HEK293 (cell line): ENCODE measurements around the gene SETD1B.
A peak's percentile ranks its signal among the peaks of the same experiment; 100 is the strongest.

Experiments used
- CTCF ChIA-PET: fragments of 350-600 bp; formaldehyde crosslinking; extraction: SDS; loops from one replicate; lab custom pipeline; 2021; ENCODE audit warnings: antibody characterized with exemption; lab: Yijun Ruan, JAX
- POLR2A ChIA-PET: fragments of 300-600 bp; formaldehyde crosslinking; extraction: SDS; loops from one replicate; lab custom pipeline; 2020; ENCODE audit warnings: antibody characterized with exemption, inconsistent platforms; lab: Yijun Ruan, JAX
- H3K27ac ChIP-seq: fragments of 200-500 bp; sonication (Bioruptor generic); 2 replicates; pipeline ENCODE4 v1.5.1; 2014; ENCODE audit warnings: low read depth, low read length, control low read depth, inconsistent platforms; ENCODE audit errors: extremely low read depth
- H3K36me3 ChIP-seq, 2 experiments: fragments of 200-500 bp in 1 of 2; sonication (Bioruptor generic) in 1 of 2; 1 replicate in 1 of 2; 2 replicates in 1 of 2; pipeline ENCODE4 v1.5.1; 2014 to 2017; ENCODE audit warnings: inconsistent platforms in 2 of 2, low read length in 2 of 2; ENCODE audit not compliant: control insufficient read depth in 2 of 2, insufficient read depth in 1 of 2
- H3K4me1 ChIP-seq: fragments of 200-500 bp; sonication (Bioruptor generic); 2 replicates; pipeline ENCODE4 v1.5.1; 2014; ENCODE audit warnings: mild to moderate bottlenecking, low read length, inconsistent platforms; ENCODE audit not compliant: control insufficient read depth, insufficient read depth
- H3K4me3 ChIP-seq: 2 replicates; pipeline ENCODE4 v1.5.1; 2011; ENCODE audit warnings: low read depth, mild to moderate bottlenecking, control low read depth, low read length, moderate library complexity
- H3K9me3 ChIP-seq: fragments of 200-500 bp; sonication (Bioruptor generic); 2 replicates; pipeline ENCODE4 v1.5.1; 2014; ENCODE audit warnings: low read depth, low read length, inconsistent platforms; ENCODE audit not compliant: control insufficient read depth, insufficient read depth
- BCL11A ChIP-seq: fragments of 450-650 bp; formaldehyde crosslinking; IDR thresholded peaks from 2 replicates; pipeline ENCODE4 v1.5.1; 2016; ENCODE audit warnings: low read depth, missing biosample characterization, missing genetic modification characterization
- GLIS1 ChIP-seq: fragments of 450-650 bp; formaldehyde crosslinking; IDR thresholded peaks from 2 replicates; pipeline ENCODE4 v1.5.1; 2016; ENCODE audit warnings: missing biosample characterization, missing genetic modification characterization
- KLF10 ChIP-seq: fragments of 450-650 bp; IDR thresholded peaks from 2 replicates; pipeline ENCODE4 v1.5.1; 2018; ENCODE audit warnings: missing biosample characterization, mild to moderate bottlenecking, missing genetic modification characterization
- KLF8 ChIP-seq: fragments of 450-650 bp; formaldehyde crosslinking; IDR thresholded peaks from 2 replicates; pipeline ENCODE4 v1.5.1; 2016; ENCODE audit warnings: missing biosample characterization, missing genetic modification characterization
- KLF9 ChIP-seq: fragments of 450-650 bp; formaldehyde crosslinking; IDR thresholded peaks from 2 replicates; pipeline ENCODE4 v1.5.1; 2016; ENCODE audit warnings: missing biosample characterization, missing genetic modification characterization, low read depth
- OVOL3 ChIP-seq: fragments of 450-650 bp; formaldehyde crosslinking; IDR thresholded peaks from 2 replicates; pipeline ENCODE4 v1.5.1; 2016; ENCODE audit warnings: missing biosample characterization, missing genetic modification characterization
- SETDB1 ChIP-seq: IDR thresholded peaks from one replicate; pipeline ENCODE4 v1.6.1; 2017; ENCODE audit warnings: mild to moderate bottlenecking, low read length, moderate library complexity, mixed read lengths; ENCODE audit not compliant: insufficient read length
- SP2 ChIP-seq: fragments of 450-650 bp; formaldehyde crosslinking; IDR thresholded peaks from 2 replicates; pipeline ENCODE4 v1.5.1; 2016; ENCODE audit warnings: missing biosample characterization, missing genetic modification characterization
- TCF7L2 ChIP-seq: IDR thresholded peaks from 2 replicates; pipeline ENCODE4 v1.6.1; 2011; ENCODE audit warnings: low read depth, mild to moderate bottlenecking, inconsistent platforms, low read length, moderate library complexity, borderline replicate concordance
- WT1 ChIP-seq: fragments of 450-650 bp; formaldehyde crosslinking; IDR thresholded peaks from 2 replicates; pipeline ENCODE4 v1.5.1; 2016; ENCODE audit warnings: missing biosample characterization, missing genetic modification characterization
- ZBTB17 ChIP-seq: fragments of 450-650 bp; formaldehyde crosslinking; IDR thresholded peaks from 2 replicates; pipeline ENCODE4 v1.5.1; 2016; ENCODE audit warnings: missing biosample characterization, missing genetic modification characterization
- ZBTB21 ChIP-seq: fragments of 450-650 bp; formaldehyde crosslinking; IDR thresholded peaks from 2 replicates; pipeline ENCODE4 v1.5.1; 2017; ENCODE audit warnings: missing biosample characterization, missing genetic modification characterization
- ZFHX2 ChIP-seq: fragments of 450-650 bp; formaldehyde crosslinking; conservative IDR thresholded peaks from 2 replicates; pipeline ENCODE4 v1.5.1; 2016; ENCODE audit warnings: missing biosample characterization, missing genetic modification characterization
- ZIC2 ChIP-seq: fragments of 450-650 bp; formaldehyde crosslinking; IDR thresholded peaks from 2 replicates; pipeline ENCODE4 v1.5.1; 2016; ENCODE audit warnings: missing biosample characterization, missing genetic modification characterization
- ZNF146 ChIP-seq: fragments of 450-650 bp; formaldehyde crosslinking; IDR thresholded peaks from 2 replicates; pipeline ENCODE4 v1.5.1; 2016; ENCODE audit warnings: missing biosample characterization, missing genetic modification characterization
- ZNF223 ChIP-seq: fragments of 450-650 bp; formaldehyde crosslinking; IDR thresholded peaks from 2 replicates; pipeline ENCODE4 v1.5.1; 2016; ENCODE audit warnings: missing biosample characterization, missing genetic modification characterization
- ZNF292 ChIP-seq: fragments of 450-650 bp; formaldehyde crosslinking; IDR thresholded peaks from 2 replicates; pipeline ENCODE4 v1.5.1; 2016; ENCODE audit warnings: low read depth, missing biosample characterization, missing genetic modification characterization, borderline replicate concordance
- ZNF311 ChIP-seq: fragments of 450-650 bp; formaldehyde crosslinking; IDR thresholded peaks from 2 replicates; pipeline ENCODE4 v1.5.1; 2017; ENCODE audit warnings: missing biosample characterization, missing genetic modification characterization, borderline replicate concordance
- ZNF324 ChIP-seq: fragments of 450-650 bp; formaldehyde crosslinking; IDR thresholded peaks from 2 replicates; pipeline ENCODE4 v1.5.1; 2016; ENCODE audit warnings: missing biosample characterization, missing genetic modification characterization
- ZNF335 ChIP-seq: fragments of 450-650 bp; formaldehyde crosslinking; conservative IDR thresholded peaks from 2 replicates; pipeline ENCODE4 v1.5.1; 2016; ENCODE audit warnings: missing biosample characterization, missing genetic modification characterization
- ZNF433 ChIP-seq: fragments of 450-650 bp; formaldehyde crosslinking; IDR thresholded peaks from 2 replicates; pipeline ENCODE4 v1.5.1; 2016; ENCODE audit warnings: missing biosample characterization, missing genetic modification characterization, low read depth
- ZNF521 ChIP-seq: fragments of 450-650 bp; formaldehyde crosslinking; IDR thresholded peaks from 2 replicates; pipeline ENCODE4 v1.5.1; 2017; ENCODE audit warnings: missing biosample characterization, mild to moderate bottlenecking, missing genetic modification characterization
- ZNF530 ChIP-seq: fragments of 450-650 bp; formaldehyde crosslinking; IDR thresholded peaks from 2 replicates; pipeline ENCODE4 v1.5.1; 2016; ENCODE audit warnings: low read depth, missing biosample characterization, missing genetic modification characterization
- ZNF561 ChIP-seq: fragments of 450-650 bp; IDR thresholded peaks from 2 replicates; pipeline ENCODE4 v1.5.1; 2018; ENCODE audit warnings: missing biosample characterization, missing genetic modification characterization, borderline replicate concordance
- ZNF610 ChIP-seq: fragments of 450-650 bp; formaldehyde crosslinking; IDR thresholded peaks from 2 replicates; pipeline ENCODE4 v1.5.1; 2016; ENCODE audit warnings: missing biosample characterization, missing genetic modification characterization, borderline replicate concordance
- ZNF654 ChIP-seq: fragments of 450-650 bp; formaldehyde crosslinking; IDR thresholded peaks from 2 replicates; pipeline ENCODE4 v1.5.1; 2016; ENCODE audit warnings: low read depth, missing biosample characterization, missing genetic modification characterization
- ZNF660 ChIP-seq: fragments of 450-650 bp; IDR thresholded peaks from 2 replicates; pipeline ENCODE4 v1.5.1; 2018; ENCODE audit warnings: missing biosample characterization, mild to moderate bottlenecking, missing genetic modification characterization
- ZNF747 ChIP-seq: fragments of 450-650 bp; formaldehyde crosslinking; IDR thresholded peaks from 2 replicates; pipeline ENCODE4 v1.5.1; 2016; ENCODE audit warnings: missing biosample characterization, missing genetic modification characterization
- TF ChIP-seq, protein P1 (sequence below): fragments of 450-650 bp; formaldehyde crosslinking; IDR thresholded peaks from 2 replicates; pipeline ENCODE4 v1.5.1; 2016; ENCODE audit warnings: missing biosample characterization, missing genetic modification characterization
- TF ChIP-seq, protein P2 (sequence below): fragments of 450-650 bp; IDR thresholded peaks from 2 replicates; pipeline ENCODE4 v1.5.1; 2018; ENCODE audit warnings: missing biosample characterization, mild to moderate bottlenecking, missing genetic modification characterization
- TF ChIP-seq, protein P3 (sequence below): fragments of 450-650 bp; formaldehyde crosslinking; IDR thresholded peaks from 2 replicates; pipeline ENCODE4 v1.5.1; 2016; ENCODE audit warnings: missing biosample characterization, missing genetic modification characterization, low read depth

SETD1B gene

DNA sequence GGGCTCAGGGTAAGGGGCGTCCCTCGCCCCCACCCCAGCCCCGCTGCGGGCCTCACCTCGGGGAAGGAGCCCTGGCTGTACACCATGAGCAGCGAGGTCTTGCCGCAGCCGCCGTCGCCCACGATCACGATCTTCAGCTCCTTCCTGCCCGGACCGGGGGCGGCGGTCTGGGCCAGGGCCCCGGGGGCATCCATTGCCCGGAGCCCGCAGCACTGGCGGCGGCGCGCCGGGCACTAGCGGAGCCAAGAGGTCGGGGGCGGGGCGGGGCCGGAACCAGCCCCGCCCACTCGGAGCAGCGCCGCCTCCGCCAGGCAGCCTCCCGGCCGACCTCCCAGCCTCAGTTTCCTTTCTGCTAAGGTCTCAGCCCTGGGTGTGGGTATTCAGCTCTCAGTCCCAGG is 10.4 kb upstream of the SETD1B start, which contains the start of gene RHOF:
Gene RHOF, minus strand, starts transcription at position 249 of the 398 bp plus-strand sequence. Its CDS starts 55 bp downstream, at position 194.
- H3K4me1 ChIP-seq, result peaks cover 11% of the 10 kb centered on the region

DNA sequence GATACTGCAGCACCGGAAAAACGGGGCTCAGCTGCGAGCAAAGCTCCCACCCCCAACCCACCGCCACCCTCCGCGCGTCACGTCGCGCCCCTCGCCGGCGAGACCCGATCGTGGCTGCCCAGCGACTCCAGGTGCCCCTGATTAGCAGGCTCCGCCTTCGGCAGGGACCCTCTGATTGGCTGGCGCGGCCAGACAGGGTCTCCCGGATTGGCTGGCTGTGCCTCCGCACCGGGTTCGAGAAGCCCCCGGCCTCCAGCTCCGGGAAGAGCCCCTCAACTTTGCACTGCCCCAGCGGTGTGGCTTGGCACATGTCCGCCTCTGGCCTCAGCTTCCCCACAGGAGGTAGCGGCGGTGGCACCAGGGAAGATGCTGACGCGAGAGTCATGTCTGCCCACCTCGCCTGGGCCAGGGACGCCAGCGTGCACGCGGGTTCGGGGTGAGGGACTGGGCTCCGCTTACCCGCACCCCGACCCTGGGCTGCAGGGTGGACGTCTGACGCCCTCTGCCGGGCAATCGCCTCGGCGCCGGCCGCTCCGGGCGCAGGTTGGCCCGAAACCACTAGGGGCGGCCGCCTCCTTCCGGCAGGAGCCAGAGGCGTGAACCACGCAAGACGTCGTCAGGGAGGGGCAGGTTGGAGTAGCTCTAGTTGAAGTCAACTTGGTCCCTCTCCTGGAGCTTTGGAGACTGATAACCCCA is 9.8 kb upstream of the SETD1B start:
- Histone ChIP-seq H3K27ac (peak overlapping the region; percentile 0; the same call in 1 of the 2 replicates), H3K4me3 (peak overlapping the region; percentile 50), H3K4me1 (peaks cover 17% of the 10 kb centered on the region), H3K9me3 (no peaks in the 10 kb centered on the region), H3K36me3 (peaks cover 0 to 25% of the 10 kb centered on the region in 2 experiments; a peak in 1 of 3 replicates)
- ChIA-PET POLR2A (interaction anchor here (0.5 to 8.9 kb wide), 12 partner anchors 9 to 336 kb away, joined by 3 to 165 read pairs (median 4); partner anchors contain the start of genes PSMD9, SETD1B and TMEM120B), CTCF (interaction anchor here (0.6 to 9.8 kb wide), 68 partner anchors 14 to 660 kb away, joined by 3 to 393 read pairs (median 5); partner anchors contain the start of genes HPD, ORAI1, PSMD9 and SETD1B)
- TF ChIP-seq ZNF292 (tag by site-specific recombination), result no peak
- TF ChIP-seq ZBTB21 (tag by site-specific recombination), result peak; percentile 32
- peak; percentile 79 for TF ChIP-seq SP2
- TF ChIP-seq ZNF654 (tag by site-specific recombination), result peak; percentile 72
- peak; percentile 68 for TF ChIP-seq WT1 (tag by site-specific recombination)
- TF ChIP-seq ZNF146 (tag by site-specific recombination), result peak; percentile 50
- peak; percentile 56; the same call in 1 of the 2 replicates for TF ChIP-seq ZNF223 (tag by site-specific recombination)
- no peak for TF ChIP-seq ZNF311 (tag by site-specific recombination)
- peak; percentile 82 for TF ChIP-seq ZNF335 (tag by site-specific recombination)
- peak; percentile 93 for TF ChIP-seq ZNF660 (tag by site-specific recombination)
- TF ChIP-seq ZNF433, result no peak
- TF ChIP-seq ZNF747, result no peak
- TF ChIP-seq BCL11A (tag by site-specific recombination), result peak; percentile 84
- peak; percentile 78 for TF ChIP-seq ZNF324 (tag by site-specific recombination)
- TF ChIP-seq KLF10 (tag by site-specific recombination), result peak; percentile 69; the same call in 1 of the 2 replicates
- peak; percentile 89 for TF ChIP-seq ZBTB17
- TF ChIP-seq ZNF561 (tag by site-specific recombination), result peak; percentile 94
- no peak for TF ChIP-seq ZNF530 (tag by site-specific recombination)
- TF ChIP-seq KLF8, result peak; percentile 89; the same call in 1 of the 2 replicates
- TF ChIP-seq, protein P1, sequence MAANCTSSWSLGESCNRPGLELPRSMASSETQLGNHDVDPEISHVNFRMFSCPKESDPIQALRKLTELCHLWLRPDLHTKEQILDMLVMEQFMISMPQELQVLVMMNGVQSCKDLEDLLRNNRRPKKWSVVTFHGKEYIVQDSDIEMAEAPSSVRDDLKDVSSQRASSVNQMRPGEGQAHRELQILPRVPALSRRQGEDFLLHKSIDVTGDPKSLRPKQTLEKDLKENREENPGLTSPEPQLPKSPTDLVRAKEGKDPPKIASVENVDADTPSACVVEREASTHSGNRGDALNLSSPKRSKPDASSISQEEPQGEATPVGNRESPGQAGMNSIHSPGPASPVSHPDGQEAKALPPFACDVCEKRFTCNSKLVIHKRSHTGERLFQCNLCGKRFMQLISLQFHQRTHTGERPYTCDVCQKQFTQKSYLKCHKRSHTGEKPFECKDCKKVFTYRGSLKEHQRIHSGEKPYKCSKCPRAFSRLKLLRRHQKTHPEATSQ (tag by site-specific recombination), result peak; percentile 81; the same call in 1 of the 2 replicates
- TF ChIP-seq GLIS1 (tag by site-specific recombination), result 0 out of 2 replicates have a peak, but pooled peaks have one; percentile 57

More for the DNA sequence above, 10.4 kb upstream of the SETD1B start, which contains the start of gene RHOF:
- ChIA-PET POLR2A (interaction anchor here (1.2 to 8.9 kb wide), 6 partner anchors 10 to 100 kb away, joined by 3 to 165 read pairs (median 12); partner anchors contain the start of genes PSMD9 and SETD1B), CTCF (interaction anchor here (0.5 to 9.8 kb wide), 37 partner anchors 14 to 311 kb away, joined by 3 to 393 read pairs (median 5); partner anchors contain the start of genes HPD, PSMD9, SETD1B and TMEM120B)
- peak within 1 kb of the TSS; percentile 4; the same call in 1 of the 2 replicates for H3K27ac ChIP-seq
- peak within 1 kb of the TSS; percentile 50 for H3K4me3 ChIP-seq
- H3K36me3 ChIP-seq, result peaks cover 0 to 21% of the 10 kb centered on the region in 2 experiments; a peak in 1 of 3 replicates
- no peaks in the 10 kb centered on the region for H3K9me3 ChIP-seq
- TF ChIP-seq ZNF610 (tag by site-specific recombination), result no peak
- peak; percentile 15; the same call in 1 of the 2 replicates for TF ChIP-seq ZFHX2 (tag by site-specific recombination)
- TF ChIP-seq OVOL3 (tag by site-specific recombination), result no peak
- no peak for TF ChIP-seq ZNF521 (tag by site-specific recombination)
- TF ChIP-seq ZIC2 (tag by site-specific recombination), result no peak
- TF ChIP-seq ZNF530 (tag by site-specific recombination), result no peak
- TF ChIP-seq KLF9 (tag by site-specific recombination), result 0 out of 2 replicates have a peak, but pooled peaks have one; percentile 35
- TF ChIP-seq, protein P2, sequence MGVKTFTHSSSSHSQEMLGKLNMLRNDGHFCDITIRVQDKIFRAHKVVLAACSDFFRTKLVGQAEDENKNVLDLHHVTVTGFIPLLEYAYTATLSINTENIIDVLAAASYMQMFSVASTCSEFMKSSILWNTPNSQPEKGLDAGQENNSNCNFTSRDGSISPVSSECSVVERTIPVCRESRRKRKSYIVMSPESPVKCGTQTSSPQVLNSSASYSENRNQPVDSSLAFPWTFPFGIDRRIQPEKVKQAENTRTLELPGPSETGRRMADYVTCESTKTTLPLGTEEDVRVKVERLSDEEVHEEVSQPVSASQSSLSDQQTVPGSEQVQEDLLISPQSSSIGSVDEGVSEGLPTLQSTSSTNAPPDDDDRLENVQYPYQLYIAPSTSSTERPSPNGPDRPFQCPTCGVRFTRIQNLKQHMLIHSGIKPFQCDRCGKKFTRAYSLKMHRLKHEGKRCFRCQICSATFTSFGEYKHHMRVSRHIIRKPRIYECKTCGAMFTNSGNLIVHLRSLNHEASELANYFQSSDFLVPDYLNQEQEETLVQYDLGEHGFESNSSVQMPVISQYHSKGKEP, result no peak
- no peak for TF ChIP-seq SETDB1
- no peak for TF ChIP-seq TCF7L2
- TF ChIP-seq, protein P3, sequence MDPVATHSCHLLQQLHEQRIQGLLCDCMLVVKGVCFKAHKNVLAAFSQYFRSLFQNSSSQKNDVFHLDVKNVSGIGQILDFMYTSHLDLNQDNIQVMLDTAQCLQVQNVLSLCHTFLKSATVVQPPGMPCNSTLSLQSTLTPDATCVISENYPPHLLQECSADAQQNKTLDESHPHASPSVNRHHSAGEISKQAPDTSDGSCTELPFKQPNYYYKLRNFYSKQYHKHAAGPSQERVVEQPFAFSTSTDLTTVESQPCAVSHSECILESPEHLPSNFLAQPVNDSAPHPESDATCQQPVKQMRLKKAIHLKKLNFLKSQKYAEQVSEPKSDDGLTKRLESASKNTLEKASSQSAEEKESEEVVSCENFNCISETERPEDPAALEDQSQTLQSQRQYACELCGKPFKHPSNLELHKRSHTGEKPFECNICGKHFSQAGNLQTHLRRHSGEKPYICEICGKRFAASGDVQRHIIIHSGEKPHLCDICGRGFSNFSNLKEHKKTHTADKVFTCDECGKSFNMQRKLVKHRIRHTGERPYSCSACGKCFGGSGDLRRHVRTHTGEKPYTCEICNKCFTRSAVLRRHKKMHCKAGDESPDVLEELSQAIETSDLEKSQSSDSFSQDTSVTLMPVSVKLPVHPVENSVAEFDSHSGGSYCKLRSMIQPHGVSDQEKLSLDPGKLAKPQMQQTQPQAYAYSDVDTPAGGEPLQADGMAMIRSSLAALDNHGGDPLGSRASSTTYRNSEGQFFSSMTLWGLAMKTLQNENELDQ, result no peak
